ENCODE results near the gene MYO7B.

MYO7B gene

GRCh38 chr2:127650785-127651380 is 115.4 kb downstream of the MYO7B start:
- no peak for DNase-seq (ENCODE audit: low read depth, low spot score)
- H3K4me3 ChIP-seq (ENCODE audit: low read length) = no peak overlapping the region

GRCh38 chr2:127651381-127651809 is 115.9 kb downstream of the MYO7B start:
- no peak for DNase-seq (ENCODE audit: low read depth, low spot score)
- H3K4me3 ChIP-seq (ENCODE audit: low read length) = no peak overlapping the region

GRCh38 chr2:127651971-127652550 is 116.6 kb downstream of the MYO7B start:
- DNase-seq (ENCODE audit: low read depth, low spot score) = no peak
- H3K4me3 ChIP-seq (ENCODE audit: low read length) = no peak overlapping the region

- no peak for DNase-seq (ENCODE audit: low read depth, low spot score)
- no peak overlapping the region for H3K4me3 ChIP-seq (ENCODE audit: low read length)
Observed at GRCh38 chr2:127652786-127653357, 117.4 kb downstream of the MYO7B start.

GRCh38 chr2:127653421-127654083 is 118.1 kb downstream of the MYO7B start:
- DNase-seq (ENCODE audit: low read depth, low spot score) = no peak
- no peak overlapping the region for H3K4me3 ChIP-seq (ENCODE audit: low read length)

GRCh38 chr2:127654084-127654837 is 118.8 kb downstream of the MYO7B start:
- no peak overlapping the region for H3K4me3 ChIP-seq (ENCODE audit: low read length)
- DNase-seq (ENCODE audit: low read depth, low spot score) = no peak

- no peak for DNase-seq (ENCODE audit: low read depth, low spot score)
- no peak overlapping the region for H3K4me3 ChIP-seq (ENCODE audit: low read length)
Observed at GRCh38 chr2:127654838-127655175, 119.3 kb downstream of the MYO7B start.

- DNase-seq (ENCODE audit: low read depth, low spot score) = no peak
- no peak overlapping the region for H3K4me3 ChIP-seq (ENCODE audit: low read length)
Observed at GRCh38 chr2:127655209-127656073, 120.0 kb downstream of the MYO7B start.

- H3K4me3 ChIP-seq (ENCODE audit: low read length) = no peak overlapping the region
- no peak for DNase-seq (ENCODE audit: low read depth, low spot score)
Observed at GRCh38 chr2:127656569-127657231, 121.2 kb downstream of the MYO7B start.

- no peak overlapping the region for H3K4me3 ChIP-seq (ENCODE audit: low read length)
- DNase-seq (ENCODE audit: low read depth, low spot score) = no peak
Observed at GRCh38 chr2:127657232-127657595, 121.7 kb downstream of the MYO7B start.

GRCh38 chr2:127658146-127658545 is 122.7 kb downstream of the MYO7B start:
- H3K4me3 ChIP-seq (ENCODE audit: low read length) = no peak overlapping the region
- DNase-seq (ENCODE audit: low read depth, low spot score) = no peak

- H3K4me3 ChIP-seq (ENCODE audit: low read length) = no peak overlapping the region
- DNase-seq (ENCODE audit: low read depth, low spot score) = no peak
Observed at GRCh38 chr2:127658641-127659407, 123.3 kb downstream of the MYO7B start.

GRCh38 chr2:127659408-127660290 is 124.2 kb downstream of the MYO7B start:
- no peak for DNase-seq (ENCODE audit: low read depth, low spot score)

GRCh38 chr2:127660291-127660578 is 124.8 kb downstream of the MYO7B start:
- H3K4me3 ChIP-seq (ENCODE audit: low read length) = no peak overlapping the region
- DNase-seq (ENCODE audit: low read depth, low spot score) = no peak

More at GRCh38 chr2:127659408-127660290, 124.2 kb downstream of the MYO7B start:
- no peak overlapping the region for H3K4me3 ChIP-seq (ENCODE audit: low read length)

- H3K4me3 ChIP-seq (ENCODE audit: low read length) = no peak overlapping the region
- DNase-seq (ENCODE audit: low read depth, low spot score) = no peak
Observed at GRCh38 chr2:127661072-127661649, 125.7 kb downstream of the MYO7B start.

- DNase-seq (ENCODE audit: low read depth, low spot score) = no peak
- no peak overlapping the region for H3K4me3 ChIP-seq (ENCODE audit: low read length)
Observed at GRCh38 chr2:127661949-127662510, 126.5 kb downstream of the MYO7B start.
